Neural crest cell (in vitro differentiated cells): ENCODE data around the gene PPAN. TPM values are rescaled to one million over a fixed set of nuclear protein-coding genes. Genes with fewer than 3 reads are reported as not detected.
A peak's percentile ranks its signal among the peaks of the same experiment; 100 is the strongest.

Experiments used
- DNase-seq: peaks from one replicate; pipeline ENCODE4 v3.0.0; 2021; ENCODE audit warnings: low read depth, mixed read lengths, low spot score
- H3K27ac Mint-ChIP-seq: one replicate; pipeline ENCODE4 v1.8.0; 2021; ENCODE audit warnings: mild to moderate bottlenecking, mixed read lengths; ENCODE audit not compliant: unreplicated experiment
- H3K27me3 Mint-ChIP-seq: 2 replicates; pipeline ENCODE4 v1.8.0; 2021; ENCODE audit warnings: low read depth, mild to moderate bottlenecking, mixed read lengths
- H3K36me3 Mint-ChIP-seq: 2 replicates; pipeline ENCODE4 v1.8.0; 2021; ENCODE audit warnings: low read depth, mild to moderate bottlenecking, mixed read lengths
- H3K4me1 Mint-ChIP-seq: 2 replicates; pipeline ENCODE4 v1.8.0; 2021; ENCODE audit warnings: mixed read lengths
- H3K4me3 Mint-ChIP-seq: one replicate; pipeline ENCODE4 v1.8.0; 2021; ENCODE audit warnings: mild to moderate bottlenecking, mixed read lengths
- H3K9me3 Mint-ChIP-seq: 2 replicates; pipeline ENCODE4 v1.8.0; 2021; ENCODE audit warnings: mixed read lengths
- CTCF ChIP-seq: fragments of 200-600 bp; sonication (generic); conservative IDR thresholded peaks from 2 replicates; pipeline ENCODE4 v1.5.0; 2021; ENCODE audit warnings: antibody characterized with exemption, mild to moderate bottlenecking
- total RNA-seq: library from RNA; stranded (reverse); gene quantifications from 2 replicates; pipeline ENCODE4 v1.2.1, GENCODE V29; 2021

The PPAN gene
- total RNA-seq, 1 donor from 2014 or later: 77.8 TPM

- H3K9me3 Mint-ChIP-seq: no peaks in the 10 kb centered on the region
- H3K27me3 Mint-ChIP-seq: peaks cover 35% of the 10 kb centered on the region
- H3K4me3 Mint-ChIP-seq: no peak overlapping the region
- no peak for TF ChIP-seq CTCF
- H3K27ac Mint-ChIP-seq: no peak overlapping the region
- H3K4me1 Mint-ChIP-seq: peaks cover 4% of the 10 kb centered on the region
- DNase-seq: peak; percentile 86
- H3K36me3 Mint-ChIP-seq: no peaks in the 10 kb centered on the region
Observed at GRCh38 chr19:10095948-10096614, 10.1 kb upstream of the PPAN start.

- Mint-ChIP-seq H3K4me3 (no peak overlapping the region), H3K4me1 (peaks cover 4% of the 10 kb centered on the region), H3K36me3 (no peaks in the 10 kb centered on the region), H3K27ac (no peak overlapping the region), H3K9me3 (no peaks in the 10 kb centered on the region), H3K27me3 (peaks cover 35% of the 10 kb centered on the region)
- DNase-seq: no peak
- TF ChIP-seq CTCF: no peak
Observed at GRCh38 chr19:10096615-10096963, 9.6 kb upstream of the PPAN start.

- no peak for DNase-seq
- H3K4me3 Mint-ChIP-seq: no peak overlapping the region
- H3K4me1 Mint-ChIP-seq: peaks cover 4% of the 10 kb centered on the region
- H3K27ac Mint-ChIP-seq: no peak overlapping the region
- no peak for TF ChIP-seq CTCF
- H3K27me3 Mint-ChIP-seq: peaks cover 18% of the 10 kb centered on the region
- no peaks in the 10 kb centered on the region for H3K36me3 Mint-ChIP-seq
- H3K9me3 Mint-ChIP-seq: no peaks in the 10 kb centered on the region
Observed at GRCh38 chr19:10100163-10100785, 5.9 kb upstream of the PPAN start.

- Mint-ChIP-seq H3K36me3 (peaks cover 4% of the 10 kb centered on the region), H3K27me3 (peaks cover 12% of the 10 kb centered on the region), H3K27ac (no peak overlapping the region), H3K4me3 (no peak overlapping the region), H3K4me1 (peaks cover 13% of the 10 kb centered on the region), H3K9me3 (no peaks in the 10 kb centered on the region)
- TF ChIP-seq CTCF: no peak
- DNase-seq: no peak
Observed at GRCh38 chr19:10102787-10103236, 3.4 kb upstream of the PPAN start.

GRCh38 chr19:10104130-10104513, 2.0 kb upstream of the PPAN start:
- Mint-ChIP-seq H3K4me1 (peaks cover 9% of the 10 kb centered on the region), H3K27me3 (peaks cover 8% of the 10 kb centered on the region), H3K27ac (no peak overlapping the region), H3K4me3 (peak overlapping the region; percentile 33), H3K36me3 (peaks cover 5% of the 10 kb centered on the region), H3K9me3 (no peaks in the 10 kb centered on the region)
- no peak for DNase-seq
- no peak for TF ChIP-seq CTCF
